ENCODE measurements around the gene SPSB1.

GRCh38 chr1:9367806-9368205, 75.1 kb downstream of the SPSB1 start:
- TF ChIP-seq CEBPB (IDR thresholded peaks at IDR 0.05; ENCODE audit: low read depth, low read length) (no peak), POLR2A (IDR thresholded peaks at IDR 0.05; ENCODE audit: low read depth, low read length) (no peak), CTCF (conservative IDR thresholded peaks at IDR 0.05; ENCODE audit: low read depth, low read length) (no peak), MAFK (IDR thresholded peaks at IDR 0.05; ENCODE audit: low read depth, low read length) (no peak), ELK1 (IDR thresholded peaks at IDR 0.05; ENCODE audit: borderline replicate concordance, low read depth, low read length) (no peak), RCOR1 (IDR thresholded peaks at IDR 0.05; ENCODE audit: insufficient replicate concordance, low read length) (no peak)

Measured in IMR-90 (cell line).